Measurements from ENCODE around the gene SOST. TPM values are rescaled to one million over a fixed set of nuclear protein-coding genes. Genes with fewer than 3 reads are reported as not detected.

The SOST gene
- total RNA-seq: not detected in 2 replicates
- not detected in 2 replicates for polyA plus RNA-seq
- not detected in 2 replicates for polyA plus RNA-seq (2011; cell fraction: cytosol; rRNA removed)
- polyA plus RNA-seq (2011; cell fraction: nucleus; rRNA removed): not detected in 2 replicates
- polyA plus RNA-seq (2012): not detected in 2 replicates
- not detected in 2 replicates for polyA minus RNA-seq
- polyA minus RNA-seq (2011; cell fraction: cytosol; rRNA and poly(A)+ RNA removed): not detected
- not detected in 2 replicates for polyA minus RNA-seq (2011; cell fraction: nucleus; rRNA and poly(A)+ RNA removed)
- Bru-seq, nascent RNA: not detected
- BruChase-seq, experiment 1, labeled RNA remaining after a 6-hour chase: not detected
- BruChase-seq, experiment 2, labeled RNA remaining after a 2-hour chase: not detected
- long read RNA-seq: 0 reads

DNA sequence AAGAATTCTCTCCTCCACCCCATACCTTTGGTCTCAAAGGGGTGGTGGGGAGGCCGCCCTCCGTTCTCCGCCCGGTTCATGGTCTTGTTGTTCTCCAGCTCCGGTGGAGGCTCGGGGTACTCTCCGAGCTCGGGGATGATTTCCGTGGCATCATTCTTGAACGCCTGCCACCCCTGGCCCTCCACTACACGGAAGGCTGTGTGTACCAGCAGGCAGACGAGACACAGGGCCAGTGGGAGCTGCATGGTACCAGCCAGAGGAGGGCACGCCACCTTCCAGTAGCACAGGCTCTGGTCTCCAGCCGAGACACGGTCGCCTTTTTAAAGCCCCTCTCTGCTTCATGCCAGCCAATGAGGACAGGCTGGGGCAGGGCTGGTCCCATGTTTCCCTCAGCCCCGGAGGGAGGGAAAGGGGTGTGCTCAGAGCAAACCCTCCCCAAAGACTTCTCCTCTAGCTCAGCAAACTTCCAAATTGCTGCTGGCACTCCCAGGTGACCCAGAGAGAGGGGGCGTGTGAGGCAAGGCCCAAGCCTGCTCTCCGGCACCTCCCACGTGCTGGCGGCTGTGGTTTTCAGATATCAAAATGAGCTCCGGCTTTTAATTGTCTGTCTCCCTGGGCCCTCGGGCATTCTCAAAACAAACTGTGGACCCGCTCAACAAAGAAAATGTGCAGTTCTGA, at the start of gene SOST:
Gene SOST, minus strand, starts transcription at position 295 of the 678 bp plus-strand sequence. Its CDS starts 50 bp downstream, at position 245.
- intact Hi-C loops (cut with micrococcal nuclease) (no loop called here), dilution Hi-C loops (cut with MboI; ENCODE audit: extremely low pct_ligation_motif_present, low sequenced_read_pairs) (no loop called here)
- no peak for FAIRE-seq
- Histone ChIP-seq H3K4me3 (replicated peaks in 1 of 3; ENCODE audit: insufficient read depth in 1 of 3, low read depth in 1 of 3, low read length in 3 of 3) (no peak within 1 kb of the TSS), H3K9me1 (replicated peaks; ENCODE audit: control insufficient read depth, extremely low read depth, insufficient read depth, low read length) (no peaks in the 10 kb centered on the region), H2AFZ (ENCODE audit: low read depth, low read length) (no peak within 1 kb of the TSS), H4K20me1 (replicated peaks; ENCODE audit: control insufficient read depth, extremely low read depth, insufficient read depth, low read length) (no peaks in the 10 kb centered on the region), H3K4me2 (ENCODE audit: insufficient read depth, low read length) (no peak within 1 kb of the TSS), H3K27ac (ENCODE audit: insufficient read depth, low read depth, low read length) (no peak within 1 kb of the TSS), H3K9me3 (replicated peaks; ENCODE audit: control insufficient read depth, insufficient read depth, low read length) (no peaks in the 10 kb centered on the region), H3K27me3 (ENCODE audit: control insufficient read depth in 2 of 2, insufficient read depth in 2 of 2, low read length in 2 of 2) (peaks cover 8 to 13% of the 10 kb centered on the region in 2 experiments), H3K79me2 (ENCODE audit: control insufficient read depth, insufficient read depth, low read length) (no peaks in the 10 kb centered on the region), H3K9ac (replicated peaks; ENCODE audit: extremely low read depth, insufficient read depth, low read length) (no peak within 1 kb of the TSS), H3K36me3 (ENCODE audit: control insufficient read depth in 2 of 2, extremely low read depth in 1 of 2, insufficient read depth in 2 of 2, low read length in 2 of 2) (no peaks in the 10 kb centered on the region), H3K4me1 (ENCODE audit: control insufficient read depth, extremely low read depth, insufficient read depth, low read length) (peaks cover 3% of the 10 kb centered on the region)
- ChIA-PET POLR2A (no interaction called here), CTCF (interaction anchor here (0.8 to 9.4 kb wide), 4 partner anchors 25 to 62 kb away, joined by 3 to 414 read pairs (median 13); no protein-coding TSS in a partner anchor)
- no TSS peak for BruUV-seq (replicated peaks)
- TF ChIP-seq, protein P1, sequence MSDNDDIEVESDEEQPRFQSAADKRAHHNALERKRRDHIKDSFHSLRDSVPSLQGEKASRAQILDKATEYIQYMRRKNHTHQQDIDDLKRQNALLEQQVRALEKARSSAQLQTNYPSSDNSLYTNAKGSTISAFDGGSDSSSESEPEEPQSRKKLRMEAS (IDR thresholded peaks at IDR 0.05; ENCODE audit: insufficient read depth, insufficient read length): no peak
- TF ChIP-seq CTCF (IDR thresholded peaks at IDR 0.05; ENCODE audit: extremely low read depth in 1 of 2, insufficient read depth in 1 of 2, low read depth in 1 of 2, low read length in 2 of 2) (no peak), MYC (IDR thresholded peaks at IDR 0.05; ENCODE audit: low read depth, low read length) (no peak)
- DNase-seq (ENCODE audit: low read depth, low spot score): no peak
